HG03139 (cell line): Measurements from ENCODE around the gene C22orf15.

Source experiments
- ATAC-seq: cut with Tn5 transposase; IDR thresholded peaks from one replicate; pipeline ENCODE4 v1.9.1; 2021; ENCODE audit not compliant: unreplicated experiment

C22orf15 gene

DNA sequence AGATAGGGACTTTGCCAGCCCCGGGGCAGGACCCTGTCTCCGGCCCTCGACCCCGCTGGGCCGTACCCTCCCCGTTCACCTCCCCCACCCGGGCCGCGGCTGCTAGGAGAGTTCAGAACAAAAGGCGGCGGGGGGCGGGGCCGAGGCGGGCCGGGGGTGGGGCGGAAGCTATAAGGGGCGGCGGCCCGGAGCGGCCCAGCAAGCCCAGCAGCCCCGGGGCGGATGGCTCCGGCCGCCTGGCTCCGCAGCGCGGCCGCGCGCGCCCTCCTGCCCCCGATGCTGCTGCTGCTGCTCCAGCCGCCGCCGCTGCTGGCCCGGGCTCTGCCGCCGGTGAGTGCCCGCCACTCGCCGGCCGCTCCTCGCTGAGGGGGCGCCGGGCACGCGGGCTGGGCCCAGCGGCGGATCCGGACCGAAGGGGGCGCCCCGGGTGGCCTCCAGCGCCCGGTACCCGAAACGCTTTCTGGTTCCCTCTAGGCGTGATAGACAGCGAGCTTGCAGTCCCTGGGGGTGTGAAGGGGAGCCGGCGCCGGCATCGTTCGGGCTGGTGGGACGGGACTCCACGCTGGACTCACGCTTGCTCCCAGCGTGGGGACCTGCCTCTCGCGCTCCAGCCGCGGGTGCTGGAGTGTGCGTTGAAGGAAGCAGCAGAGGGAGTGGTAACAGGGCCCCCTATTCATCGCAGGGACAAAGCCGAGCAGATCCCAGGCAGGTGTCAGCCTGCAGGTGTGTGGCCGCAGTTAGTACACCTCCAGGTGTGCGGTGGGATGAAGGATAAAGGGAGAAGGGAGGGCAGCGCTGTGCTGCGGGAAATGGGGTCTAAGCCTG, 10.1 kb downstream of the C22orf15 start, which contains the start of gene MMP11:
TSS of gene MMP11 (plus strand) at position 201 of the 825 bp plus-strand sequence. CDS start at position 223, 22 bp downstream.
- ATAC-seq: no peak

DNA sequence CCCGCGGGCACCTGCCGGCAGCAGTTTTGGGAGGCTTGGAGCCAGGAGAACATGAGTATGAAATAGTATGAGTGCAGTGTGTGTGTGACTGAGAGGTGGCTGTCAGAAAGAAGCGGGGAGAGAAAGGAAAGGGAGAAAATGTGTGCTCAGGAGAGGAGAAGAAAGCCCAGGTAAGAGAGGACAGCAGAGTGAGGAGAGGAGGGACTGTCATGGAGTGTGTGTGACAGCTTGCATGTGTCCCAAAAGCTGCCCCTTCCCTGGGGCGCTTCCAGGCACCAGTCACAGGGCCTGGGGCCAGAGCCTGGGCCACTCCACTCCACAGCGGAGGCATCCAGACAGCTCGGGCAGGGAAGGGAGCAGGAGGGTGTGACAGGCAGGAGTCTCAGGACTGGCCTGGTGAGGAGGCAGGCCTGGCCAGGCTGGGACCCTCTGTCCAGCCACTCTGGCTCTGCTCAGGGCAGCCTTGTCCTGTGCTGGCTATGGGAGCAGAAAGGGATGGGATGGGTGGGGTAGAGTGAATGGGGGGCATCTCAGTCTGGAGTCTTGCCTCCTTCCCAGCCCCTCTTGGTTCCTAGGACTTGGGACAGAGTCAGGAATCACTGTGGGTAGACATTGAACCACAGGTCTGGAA, 10.8 kb downstream of the C22orf15 start:
- no peak for ATAC-seq

DNA sequence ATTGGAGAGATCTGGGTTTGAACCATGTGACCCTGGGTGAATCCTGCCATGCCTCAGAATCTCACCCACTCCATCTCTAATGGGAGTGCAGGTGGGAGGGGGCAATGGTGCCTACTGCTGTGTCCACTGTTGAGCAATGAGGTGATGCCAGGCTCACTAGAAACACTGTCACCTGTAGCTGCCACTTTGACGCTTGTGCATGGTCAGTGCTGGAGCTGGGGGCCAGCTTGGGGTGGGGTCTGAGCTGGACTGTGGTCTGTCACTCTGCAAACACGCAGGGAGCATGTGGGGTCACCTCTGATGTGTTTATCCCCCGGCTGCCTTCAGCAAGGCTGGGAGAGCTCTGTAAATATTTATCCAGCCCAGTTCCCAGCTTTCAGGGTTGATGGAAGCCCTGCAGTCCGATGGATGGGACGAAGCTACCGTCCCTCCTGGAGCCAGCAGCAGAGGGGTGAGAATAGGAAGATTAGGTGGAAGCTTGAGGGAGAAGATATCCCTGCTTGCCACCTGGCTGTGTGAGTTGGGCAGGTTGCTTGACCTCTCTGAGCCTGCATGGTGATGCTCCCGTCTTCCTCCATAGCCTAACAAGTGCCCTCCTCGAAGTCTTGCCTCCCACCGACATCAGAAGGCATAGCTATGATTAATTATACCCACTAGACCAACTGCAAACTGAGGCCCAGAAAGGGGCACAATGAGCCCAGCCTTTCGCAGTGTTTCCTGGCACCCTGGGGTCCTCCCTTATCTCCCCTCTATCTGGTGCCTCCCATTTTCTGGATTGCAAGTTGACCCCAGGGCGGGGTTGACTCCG, 11.5 kb downstream of the C22orf15 start:
- ATAC-seq: no peak

DNA sequence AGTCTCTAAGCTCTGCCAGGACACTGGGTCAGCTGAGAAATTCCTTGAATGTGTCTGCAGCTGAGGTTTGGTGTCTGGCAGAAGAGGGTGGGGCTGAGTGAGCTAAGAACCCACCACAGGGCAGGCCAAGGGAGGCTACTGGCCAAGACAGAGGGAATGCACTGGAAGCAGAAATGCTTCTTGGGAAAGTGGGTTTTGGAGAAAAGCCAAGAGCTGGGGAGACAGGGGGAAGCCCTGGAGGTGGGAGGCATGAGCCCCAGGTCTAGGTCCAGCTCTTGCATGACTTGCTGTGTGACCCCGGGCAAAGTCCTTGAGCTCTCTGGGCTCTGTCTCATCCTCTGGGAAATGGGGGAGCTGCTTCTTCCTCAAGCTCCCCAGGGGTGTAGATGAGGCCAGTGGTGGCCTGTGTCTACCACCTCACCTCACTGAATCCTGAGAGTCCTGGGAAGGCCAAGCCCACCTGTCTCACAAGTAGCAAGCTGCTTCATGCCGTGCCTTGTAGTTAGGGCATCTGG, 12.2 kb downstream of the C22orf15 start:
- ATAC-seq: no peak

DNA sequence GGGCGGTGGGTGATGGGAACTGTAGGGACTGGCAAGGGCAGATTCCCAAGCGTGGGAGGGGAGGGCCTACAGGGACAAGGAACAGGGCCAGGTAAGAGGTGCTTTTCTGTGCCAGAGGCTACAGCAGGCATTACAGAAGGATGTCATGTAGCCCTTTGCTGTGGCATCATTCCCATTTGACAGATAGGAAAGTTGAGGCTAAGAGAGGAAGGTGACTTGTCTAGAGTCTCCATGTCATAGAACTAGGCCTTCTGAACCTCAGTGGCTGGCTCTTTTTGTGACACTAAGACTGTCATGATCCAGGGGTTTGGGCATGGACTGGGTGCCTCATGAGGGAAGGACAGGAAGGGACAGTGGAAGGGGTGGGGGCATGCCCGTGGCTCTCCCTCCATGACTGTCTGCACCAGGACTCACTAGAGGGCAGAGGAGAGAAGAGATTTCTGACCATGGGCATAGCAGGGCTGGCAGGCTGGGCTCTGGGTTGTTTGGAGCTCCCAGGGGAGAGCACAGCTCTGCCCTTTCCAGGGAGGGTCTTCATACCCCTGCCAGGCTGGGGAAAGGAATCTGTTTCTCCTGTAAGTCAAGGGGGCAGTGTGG, 13.1 kb downstream of the C22orf15 start:
- no peak for ATAC-seq

DNA sequence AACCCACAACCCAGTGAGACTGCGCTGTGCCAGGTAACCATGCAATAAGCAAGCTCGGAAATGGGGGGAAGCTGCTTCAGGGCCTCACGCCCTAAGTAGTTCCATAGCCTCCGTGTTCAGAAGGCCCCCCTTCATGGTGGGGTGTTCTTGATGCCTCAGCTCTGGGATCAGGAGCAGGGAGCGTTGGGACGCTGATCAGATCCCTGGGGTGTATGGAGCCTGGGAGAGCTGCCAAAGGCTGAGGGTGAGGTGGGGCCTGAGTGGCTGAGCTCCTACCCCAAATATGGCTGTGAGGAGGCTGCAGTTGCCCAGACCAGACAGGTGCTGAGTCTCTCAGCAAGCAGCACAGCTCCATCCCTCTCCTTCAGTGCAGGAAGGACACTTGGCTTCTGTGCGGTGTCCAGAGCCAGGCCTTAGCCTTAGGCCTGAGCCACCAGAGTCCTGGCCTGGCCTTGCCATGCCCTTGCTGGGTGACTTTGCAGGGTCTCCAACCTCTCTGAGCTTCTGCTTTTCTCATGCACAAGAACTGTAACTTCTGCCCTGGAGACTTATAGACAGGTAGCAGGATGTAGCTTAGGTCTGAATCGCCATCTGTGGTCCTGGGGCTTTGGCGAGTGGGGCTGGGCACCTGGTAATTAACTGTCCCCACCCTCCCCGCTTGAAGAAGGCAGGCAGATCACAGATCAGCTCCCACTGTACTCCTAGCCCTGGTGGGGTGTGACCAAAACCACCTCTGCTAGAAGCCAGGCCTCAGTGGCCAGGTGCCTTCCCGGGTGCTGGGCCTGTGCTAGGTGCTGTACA, 15.2 kb downstream of the C22orf15 start:
- no peak for ATAC-seq

DNA sequence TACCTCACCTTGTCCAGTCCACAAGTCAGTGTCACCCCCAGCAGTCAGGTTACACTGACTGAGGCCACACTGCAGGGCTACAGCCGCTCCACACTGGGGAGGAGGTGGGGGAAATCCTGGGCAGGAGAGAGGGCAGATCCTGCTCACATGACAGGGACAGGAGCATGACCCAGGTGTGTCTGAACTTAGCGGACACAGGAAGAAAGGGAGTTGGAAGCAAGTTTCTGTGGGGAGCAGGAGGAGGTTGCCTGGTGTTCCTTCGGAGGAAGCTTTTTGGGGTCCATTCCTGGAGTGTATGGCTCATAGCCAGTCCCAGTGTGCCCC, 15.7 kb downstream of the C22orf15 start:
- no peak for ATAC-seq

DNA sequence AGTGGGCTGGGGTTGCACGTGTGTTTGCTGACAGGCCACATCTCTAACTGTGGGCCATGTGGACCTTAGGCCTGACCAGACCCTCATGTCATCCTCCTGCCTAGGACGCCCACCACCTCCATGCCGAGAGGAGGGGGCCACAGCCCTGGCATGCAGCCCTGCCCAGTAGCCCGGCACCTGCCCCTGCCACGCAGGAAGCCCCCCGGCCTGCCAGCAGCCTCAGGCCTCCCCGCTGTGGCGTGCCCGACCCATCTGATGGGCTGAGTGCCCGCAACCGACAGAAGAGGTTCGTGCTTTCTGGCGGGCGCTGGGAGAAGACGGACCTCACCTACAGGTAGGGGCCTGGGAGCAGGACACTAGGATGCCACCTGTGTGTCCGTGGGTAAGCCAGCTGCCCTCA, 16.3 kb downstream of the C22orf15 start:
- ATAC-seq: no peak

DNA sequence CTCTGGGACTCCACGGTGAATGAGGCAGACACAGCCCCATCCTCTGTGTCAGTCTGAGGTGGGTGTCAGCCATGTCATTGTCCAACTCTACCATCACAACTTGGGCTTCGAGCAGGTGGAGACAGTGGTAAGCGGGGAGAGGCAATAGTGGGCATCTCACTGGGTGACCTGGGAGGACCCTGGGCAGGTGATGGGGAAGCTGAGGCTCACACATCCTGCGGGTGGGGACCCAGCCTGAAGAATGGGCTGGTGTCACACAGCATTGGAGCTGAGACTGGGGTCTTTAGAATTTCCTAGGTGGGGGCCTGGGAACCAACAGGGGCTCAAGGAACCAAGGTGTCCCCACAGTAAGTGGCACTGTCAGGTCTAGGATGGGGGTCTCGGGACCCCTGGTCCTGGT, 16.9 kb downstream of the C22orf15 start:
- no peak for ATAC-seq

DNA sequence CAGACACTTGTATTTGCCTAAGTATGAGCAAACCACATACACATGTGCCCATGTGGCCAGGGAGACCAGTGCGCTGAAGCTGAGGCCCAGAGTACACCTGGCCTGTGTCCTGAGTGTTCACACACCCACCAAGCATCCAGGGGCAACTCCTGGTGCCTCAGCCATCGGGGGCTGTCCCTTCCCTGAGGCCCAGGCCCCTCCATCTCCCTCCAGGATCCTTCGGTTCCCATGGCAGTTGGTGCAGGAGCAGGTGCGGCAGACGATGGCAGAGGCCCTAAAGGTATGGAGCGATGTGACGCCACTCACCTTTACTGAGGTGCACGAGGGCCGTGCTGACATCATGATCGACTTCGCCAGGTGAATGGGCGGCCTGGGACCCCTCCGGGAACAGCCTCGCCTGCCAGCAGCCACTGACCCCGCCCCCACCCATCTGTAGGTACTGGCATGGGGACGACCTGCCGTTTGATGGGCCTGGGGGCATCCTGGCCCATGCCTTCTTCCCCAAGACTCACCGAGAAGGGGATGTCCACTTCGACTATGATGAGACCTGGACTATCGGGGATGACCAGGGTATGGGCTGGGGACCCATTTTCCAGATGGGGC, 17.5 kb downstream of the C22orf15 start:
- no peak for ATAC-seq

DNA sequence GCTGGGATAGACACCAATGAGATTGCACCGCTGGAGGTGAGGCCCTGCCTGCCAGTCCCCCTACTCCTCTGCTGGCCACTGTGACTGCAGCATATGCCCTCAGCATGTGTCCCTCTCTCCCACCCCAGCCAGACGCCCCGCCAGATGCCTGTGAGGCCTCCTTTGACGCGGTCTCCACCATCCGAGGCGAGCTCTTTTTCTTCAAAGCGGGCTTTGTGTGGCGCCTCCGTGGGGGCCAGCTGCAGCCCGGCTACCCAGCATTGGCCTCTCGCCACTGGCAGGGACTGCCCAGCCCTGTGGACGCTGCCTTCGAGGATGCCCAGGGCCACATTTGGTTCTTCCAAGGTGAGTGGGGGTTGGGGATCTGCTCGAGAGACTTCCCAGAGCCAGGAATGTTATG, 18.3 kb downstream of the C22orf15 start:
- no peak for ATAC-seq

DNA sequence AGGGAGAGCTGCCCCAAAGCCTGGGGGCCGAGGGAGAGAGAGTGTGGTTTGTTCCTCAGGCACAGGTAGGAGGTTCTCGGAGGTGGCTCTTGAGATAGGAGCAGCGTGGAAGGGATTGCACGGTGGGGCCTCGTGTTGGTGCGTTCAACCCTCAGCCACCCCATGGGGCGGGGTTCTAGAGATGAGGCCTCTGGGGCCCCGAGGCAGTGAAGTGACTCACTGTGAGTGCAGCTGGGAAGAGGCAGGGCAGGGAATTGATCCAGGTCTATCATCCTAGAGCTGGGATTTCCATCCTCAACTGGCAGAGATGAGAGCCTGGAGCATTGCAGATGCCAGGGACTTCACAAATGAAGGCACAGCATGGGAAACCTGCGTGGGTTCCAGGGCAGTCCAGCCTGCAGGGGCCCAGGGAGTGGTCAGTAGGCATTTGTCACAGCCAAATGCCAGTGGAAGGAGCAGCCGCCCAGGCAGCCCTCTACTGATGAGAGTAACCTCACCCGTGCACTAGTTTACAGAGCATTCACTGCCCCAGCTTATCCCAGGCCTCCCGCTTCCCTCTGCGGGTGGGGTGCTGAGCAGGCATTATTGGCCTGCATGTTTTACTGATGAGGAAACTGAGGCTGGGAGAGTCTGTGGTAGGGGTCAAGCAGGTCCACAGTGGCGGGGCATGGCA, 18.9 kb downstream of the C22orf15 start:
- ATAC-seq: no peak

DNA sequence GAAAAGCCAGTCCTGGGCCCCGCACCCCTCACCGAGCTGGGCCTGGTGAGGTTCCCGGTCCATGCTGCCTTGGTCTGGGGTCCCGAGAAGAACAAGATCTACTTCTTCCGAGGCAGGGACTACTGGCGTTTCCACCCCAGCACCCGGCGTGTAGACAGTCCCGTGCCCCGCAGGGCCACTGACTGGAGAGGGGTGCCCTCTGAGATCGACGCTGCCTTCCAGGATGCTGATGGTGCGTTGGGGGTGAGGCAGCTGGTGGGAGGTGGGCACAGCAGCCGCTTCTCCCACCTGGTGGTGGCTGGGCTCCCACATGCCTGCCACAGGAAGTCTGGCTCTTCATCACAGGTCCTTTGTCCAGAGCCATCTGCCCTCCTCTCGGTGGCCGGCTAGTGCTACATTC, 19.5 kb downstream of the C22orf15 start:
- no peak for ATAC-seq

DNA sequence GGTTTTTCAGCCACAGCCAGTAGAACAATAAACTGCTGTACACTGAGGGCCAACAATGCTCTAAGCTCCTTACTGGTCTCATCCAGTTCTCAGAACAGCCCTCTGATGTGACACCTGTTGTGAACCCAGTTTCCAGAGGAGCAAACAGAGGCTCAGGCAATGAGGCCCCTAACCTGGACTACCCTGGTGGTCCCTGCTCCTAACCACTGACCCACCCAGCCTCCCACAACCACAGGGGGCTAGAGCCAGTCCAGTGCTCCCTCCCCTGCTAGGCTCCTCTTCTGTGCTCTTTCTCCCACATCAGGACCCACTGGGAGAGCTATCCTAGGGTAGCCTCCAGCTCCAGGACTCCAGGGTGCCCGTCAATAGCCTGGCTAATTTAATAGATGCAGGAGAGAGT, 19.9 kb downstream of the C22orf15 start:
- no peak for ATAC-seq

DNA sequence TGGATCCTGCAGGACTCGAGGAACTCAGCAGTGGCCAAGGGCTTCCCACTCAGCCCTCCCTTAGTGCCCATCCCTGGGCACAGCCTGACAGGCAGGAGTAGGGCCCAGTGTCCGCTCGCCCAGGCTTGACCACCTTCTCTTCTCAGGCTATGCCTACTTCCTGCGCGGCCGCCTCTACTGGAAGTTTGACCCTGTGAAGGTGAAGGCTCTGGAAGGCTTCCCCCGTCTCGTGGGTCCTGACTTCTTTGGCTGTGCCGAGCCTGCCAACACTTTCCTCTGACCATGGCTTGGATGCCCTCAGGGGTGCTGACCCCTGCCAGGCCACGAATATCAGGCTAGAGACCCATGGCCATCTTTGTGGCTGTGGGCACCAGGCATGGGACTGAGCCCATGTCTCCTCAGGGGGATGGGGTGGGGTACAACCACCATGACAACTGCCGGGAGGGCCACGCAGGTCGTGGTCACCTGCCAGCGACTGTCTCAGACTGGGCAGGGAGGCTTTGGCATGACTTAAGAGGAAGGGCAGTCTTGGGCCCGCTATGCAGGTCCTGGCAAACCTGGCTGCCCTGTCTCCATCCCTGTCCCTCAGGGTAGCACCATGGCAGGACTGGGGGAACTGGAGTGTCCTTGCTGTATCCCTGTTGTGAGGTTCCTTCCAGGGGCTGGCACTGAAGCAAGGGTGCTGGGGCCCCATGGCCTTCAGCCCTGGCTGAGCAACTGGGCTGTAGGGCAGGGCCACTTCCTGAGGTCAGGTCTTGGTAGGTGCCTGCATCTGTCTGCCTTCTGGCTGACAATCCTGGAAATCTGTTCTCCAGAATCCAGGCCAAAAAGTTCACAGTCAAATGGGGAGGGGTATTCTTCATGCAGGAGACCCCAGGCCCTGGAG, 20.7 kb downstream of the C22orf15 start:
- no peak for ATAC-seq

DNA sequence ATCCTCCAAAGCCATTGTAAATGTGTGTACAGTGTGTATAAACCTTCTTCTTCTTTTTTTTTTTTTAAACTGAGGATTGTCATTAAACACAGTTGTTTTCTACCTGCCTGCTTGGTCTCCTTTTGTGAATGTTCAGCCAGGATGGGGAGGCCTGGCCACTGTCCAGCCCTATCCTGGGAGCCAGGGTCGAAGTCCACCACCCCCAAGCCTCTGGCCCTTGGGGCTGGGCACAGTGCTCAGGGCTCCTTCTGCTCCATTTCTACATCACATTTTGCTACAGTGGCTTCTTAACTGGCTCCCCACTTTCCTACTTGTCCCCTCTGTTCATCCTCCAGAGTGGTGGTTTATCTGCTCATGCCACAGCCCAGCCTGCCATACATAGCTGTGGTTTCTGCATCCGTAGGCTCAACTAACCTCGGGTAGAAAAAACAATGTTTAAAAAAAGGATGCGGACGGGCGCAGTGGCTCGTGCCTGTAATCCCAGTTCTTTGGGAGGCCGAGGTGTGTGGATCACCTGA, 21.5 kb downstream of the C22orf15 start:
- no peak for ATAC-seq

DNA sequence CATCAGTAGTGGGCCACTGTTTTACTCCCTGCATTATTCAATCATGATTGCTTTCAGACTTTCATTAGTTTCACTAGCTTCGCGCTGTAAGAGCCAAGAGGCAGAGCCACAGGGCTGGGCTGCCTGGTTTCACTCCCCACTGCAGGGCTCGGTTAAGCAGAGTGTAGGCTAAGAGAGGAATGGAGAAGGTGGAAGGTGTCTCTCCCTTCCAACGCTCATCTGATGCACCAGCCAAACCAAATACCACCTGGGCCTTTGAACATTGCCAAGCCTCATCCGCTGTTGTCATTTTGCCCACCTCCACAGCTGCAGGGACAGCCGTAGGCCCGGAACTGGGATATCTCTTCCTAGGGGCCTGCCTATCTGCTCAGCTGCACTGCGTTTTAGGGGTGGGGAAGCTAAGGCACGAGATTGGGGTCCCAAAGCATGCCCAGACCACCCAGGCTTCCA, 23.5 kb downstream of the C22orf15 start:
- ATAC-seq: no peak
